HG02798 (cell line): ENCODE measurements around the gene TRAPPC12.
"Not testable (repeated sequence)": the region's sequence is repeated elsewhere in the genome, so short reads cannot be mapped to it uniquely, and the experiment has no call there.

ENCODE experiments used
- ATAC-seq: cut with Tn5 transposase; IDR thresholded peaks from one replicate; pipeline ENCODE4 v1.9.1; 2021; ENCODE audit warnings: mild to moderate bottlenecking; ENCODE audit not compliant: unreplicated experiment, poor library complexity

The TRAPPC12 gene

DNA sequence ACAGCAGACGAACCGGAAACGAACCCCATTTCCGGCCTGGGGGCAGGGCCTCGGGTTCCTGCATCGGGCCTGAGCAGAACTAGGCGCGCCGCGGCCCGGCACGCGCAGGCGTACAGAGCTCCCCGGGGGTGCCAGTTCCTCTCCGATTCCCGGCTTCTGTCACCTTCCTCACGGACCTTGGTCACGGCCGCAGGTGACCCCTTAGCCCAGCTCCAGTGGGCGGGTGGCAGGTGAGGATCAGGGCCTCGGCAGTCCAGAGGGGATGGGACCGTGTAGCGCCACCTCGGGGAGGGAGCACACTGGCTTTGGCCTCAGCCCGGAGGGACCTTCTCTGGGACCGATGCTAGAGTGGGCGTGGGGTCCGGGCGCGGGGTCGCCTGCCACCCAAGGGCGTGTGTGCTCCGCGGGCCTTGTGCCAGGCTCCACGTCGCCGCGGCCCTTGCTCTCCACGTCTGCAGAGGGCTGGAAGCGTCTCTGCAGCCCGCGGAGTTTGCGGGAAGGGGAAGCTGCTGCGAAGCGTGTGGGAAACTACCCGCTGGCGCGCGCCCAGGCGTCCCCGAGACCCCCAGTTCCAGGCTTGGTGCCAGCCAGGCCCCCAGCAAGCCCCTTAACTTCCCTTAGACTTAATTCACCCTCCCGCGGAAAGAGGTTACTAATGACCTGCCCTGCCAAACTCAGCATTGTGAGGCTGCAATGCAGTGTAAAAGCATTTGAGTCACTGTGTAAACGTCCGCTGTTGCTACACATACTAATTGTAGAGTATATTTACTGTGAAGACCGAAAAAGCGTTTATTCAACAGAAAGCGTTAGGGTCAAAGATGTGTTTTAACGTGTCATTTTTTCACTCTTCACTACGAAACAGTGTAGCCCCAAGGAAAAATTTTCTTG, at the start of gene TRAPPC12:
TRAPPC12 (plus strand) TSS at position 48 of the 888 bp plus-strand sequence. CDS start 7,930 bp downstream, outside the sequence.
- peak; percentile 83 for ATAC-seq

DNA sequence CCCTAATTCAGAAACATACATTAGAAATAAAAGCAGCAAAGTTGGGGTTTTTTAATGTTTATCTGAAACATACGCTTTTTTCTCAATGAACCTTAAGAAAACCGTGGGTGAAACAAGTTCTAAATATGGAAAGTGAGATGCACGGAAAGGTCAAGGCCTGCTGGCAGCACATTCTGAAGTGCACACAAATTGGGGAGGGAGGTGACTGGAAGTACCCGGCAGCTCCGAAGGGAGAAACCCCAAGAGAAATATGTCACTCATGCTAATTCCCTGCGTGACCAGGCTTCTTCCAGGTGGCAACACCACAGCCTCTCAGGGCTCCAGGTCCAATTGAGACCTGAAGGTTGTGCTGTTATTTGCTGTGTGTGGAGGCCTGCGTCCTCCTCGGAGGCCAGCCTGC, 47.4 kb upstream of the TRAPPC12 start:
- no peak for ATAC-seq

DNA sequence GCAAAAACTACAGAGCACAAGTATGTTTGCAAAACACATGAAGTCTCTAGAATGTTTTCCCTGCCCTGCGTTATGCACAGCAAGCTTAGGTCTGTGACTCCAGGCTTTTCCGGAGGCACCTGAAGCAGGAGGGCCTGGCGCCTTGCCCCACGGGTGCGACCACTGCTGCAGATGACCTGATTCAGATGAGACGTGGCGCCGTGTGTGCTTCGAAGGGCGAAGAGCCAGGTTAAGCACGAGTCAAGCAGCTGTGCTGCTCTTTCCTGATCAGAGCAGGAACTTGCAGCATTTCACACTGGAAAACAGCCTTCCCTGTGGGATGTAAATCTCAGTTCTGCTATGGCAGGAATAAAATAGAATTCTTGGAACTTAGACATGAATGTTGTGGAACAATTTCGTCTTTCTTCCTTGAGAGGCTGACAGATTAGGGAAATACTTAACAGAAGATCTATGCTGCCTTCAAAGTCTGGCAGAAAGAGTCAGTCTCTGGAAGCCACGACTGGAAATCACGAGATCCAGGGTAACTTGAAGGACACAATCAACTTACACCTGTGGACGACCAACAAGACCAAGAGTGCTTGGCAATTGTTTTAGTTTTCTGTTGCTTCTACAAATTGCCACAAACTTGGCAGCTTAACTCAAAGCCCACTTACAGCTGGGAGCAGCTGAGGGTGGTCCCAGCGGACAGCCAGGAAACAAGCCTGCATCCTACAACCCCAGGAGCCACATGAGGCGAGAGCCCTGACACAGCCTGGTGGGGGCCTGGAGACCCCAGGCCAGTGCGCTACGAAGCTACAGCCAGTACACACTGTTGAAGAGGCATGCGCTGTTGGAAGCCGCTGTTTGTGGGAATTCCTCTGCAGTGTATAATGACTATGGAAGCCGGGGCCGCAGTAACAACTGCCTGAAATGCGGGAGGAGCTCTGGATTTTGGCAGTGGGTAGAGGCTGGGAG, 44.8 kb upstream of the TRAPPC12 start:
- no peak for ATAC-seq

DNA sequence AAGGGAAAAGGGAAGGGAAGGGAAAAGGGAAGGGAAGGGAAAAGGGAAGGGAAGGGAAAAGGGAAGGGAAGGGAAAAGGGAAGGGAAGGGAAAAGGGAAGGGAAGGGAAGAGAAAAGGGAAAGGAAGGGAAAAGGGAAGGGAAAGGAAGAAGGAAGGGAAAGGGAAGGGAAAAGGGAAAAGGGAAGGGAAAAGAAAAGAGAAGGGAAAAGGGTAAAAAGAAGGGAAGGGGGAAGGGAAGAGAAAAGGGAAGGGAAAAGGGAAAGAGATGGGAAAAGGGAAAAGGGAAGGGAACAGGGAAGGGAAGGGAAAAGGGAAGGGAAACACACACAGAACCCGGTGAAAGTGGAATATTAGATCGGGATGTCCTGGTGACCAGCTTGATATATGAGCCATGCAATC, 42.6 kb upstream of the TRAPPC12 start:
- ATAC-seq: no peak

DNA sequence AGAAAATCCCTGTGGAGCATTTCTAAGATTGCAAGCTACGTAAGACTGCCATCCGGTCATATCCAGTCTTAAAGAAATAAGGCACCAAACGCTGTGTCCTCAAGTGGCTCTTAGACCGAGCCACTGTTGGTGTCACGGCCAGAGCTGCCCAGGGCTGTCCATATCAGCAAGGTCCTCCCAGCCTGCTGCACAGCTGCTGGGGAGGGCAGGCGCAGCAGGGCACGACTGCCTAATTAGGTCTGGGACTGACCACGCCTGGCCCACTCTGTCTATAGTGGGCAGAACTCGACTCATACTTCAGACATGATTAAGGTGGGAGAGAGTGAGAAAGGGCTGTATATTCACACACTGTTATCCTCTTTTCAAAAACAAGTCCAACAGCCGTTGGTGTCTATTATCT, 41.2 kb upstream of the TRAPPC12 start:
- no peak for ATAC-seq

DNA sequence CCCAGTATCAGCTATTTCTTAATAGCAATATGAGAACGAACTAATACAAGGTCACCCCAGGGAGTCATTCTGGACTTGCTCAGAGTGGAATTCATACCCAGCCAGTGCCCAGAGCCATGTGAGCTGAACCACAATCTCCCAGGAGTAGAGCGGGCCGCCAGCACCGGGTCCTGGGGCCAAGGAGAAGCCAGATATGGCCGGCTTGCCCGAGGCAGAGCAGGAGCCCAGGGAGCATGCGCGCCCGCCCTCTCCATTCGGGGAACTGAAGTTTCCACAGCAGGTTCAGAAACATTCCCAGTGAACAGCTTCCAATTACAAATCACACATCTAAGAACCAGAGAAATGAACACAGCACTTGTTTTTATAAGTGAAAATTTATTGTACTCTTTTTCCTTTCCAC, 39.4 kb upstream of the TRAPPC12 start:
- no peak for ATAC-seq

DNA sequence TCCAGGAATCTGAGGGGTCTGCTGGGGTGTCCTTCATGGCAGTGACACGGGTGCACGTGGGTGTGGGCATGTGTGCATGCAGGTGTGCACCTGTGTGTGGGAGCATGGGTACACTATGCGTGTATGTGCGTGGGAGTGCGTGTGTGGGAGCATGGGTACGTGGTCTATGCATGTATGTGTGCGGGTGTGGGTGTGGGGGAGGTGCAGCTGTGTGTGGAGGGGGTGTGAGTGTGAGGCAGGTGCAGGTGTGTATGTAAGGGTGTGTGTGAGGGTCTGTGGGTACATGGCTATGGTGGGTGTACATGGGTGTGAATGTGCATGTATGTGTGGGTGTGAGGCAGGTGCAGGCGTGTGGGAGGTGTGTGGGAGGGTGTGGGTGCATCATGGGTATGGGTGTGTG, 38.2 kb upstream of the TRAPPC12 start:
- no peak for ATAC-seq

DNA sequence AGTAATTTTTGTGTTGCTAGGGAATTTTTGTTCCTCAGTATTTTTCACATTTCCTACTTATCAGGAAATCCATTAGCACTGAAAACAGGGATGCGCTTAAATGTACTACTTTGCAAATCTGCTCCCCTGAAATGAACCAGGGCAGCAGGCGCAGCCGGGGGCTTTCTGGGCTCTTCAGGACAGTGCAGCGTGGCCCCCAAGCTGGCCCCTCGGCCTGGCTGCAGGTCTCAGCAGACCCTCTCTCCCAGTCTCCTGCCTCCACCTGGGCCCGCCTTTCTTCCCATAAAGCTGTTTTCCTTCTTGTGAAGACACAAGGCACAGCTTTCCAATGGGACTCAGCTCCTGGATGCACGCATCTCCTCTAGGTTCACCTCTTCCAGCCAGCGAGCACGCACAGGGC, 37.2 kb upstream of the TRAPPC12 start:
- ATAC-seq: no peak

DNA sequence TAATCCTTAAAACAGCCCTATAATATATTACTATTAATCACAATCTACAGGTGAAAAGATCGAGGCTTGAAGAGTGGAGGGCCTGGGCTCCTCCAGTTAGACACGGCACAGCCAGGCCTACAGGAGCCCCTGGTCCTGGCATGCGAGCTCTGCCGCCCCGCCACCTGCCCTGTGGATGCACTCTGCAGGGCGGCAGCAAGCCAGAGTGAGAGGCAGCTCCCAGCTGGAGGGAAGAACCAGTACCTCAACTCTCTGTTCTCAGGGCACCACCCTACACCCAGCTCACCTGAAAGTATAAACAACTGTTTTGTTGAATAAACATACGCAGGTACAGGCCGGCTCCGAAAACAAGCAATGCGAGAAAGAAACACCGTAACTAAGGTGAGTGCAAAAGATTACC, 36.5 kb upstream of the TRAPPC12 start:
- ATAC-seq: no peak

DNA sequence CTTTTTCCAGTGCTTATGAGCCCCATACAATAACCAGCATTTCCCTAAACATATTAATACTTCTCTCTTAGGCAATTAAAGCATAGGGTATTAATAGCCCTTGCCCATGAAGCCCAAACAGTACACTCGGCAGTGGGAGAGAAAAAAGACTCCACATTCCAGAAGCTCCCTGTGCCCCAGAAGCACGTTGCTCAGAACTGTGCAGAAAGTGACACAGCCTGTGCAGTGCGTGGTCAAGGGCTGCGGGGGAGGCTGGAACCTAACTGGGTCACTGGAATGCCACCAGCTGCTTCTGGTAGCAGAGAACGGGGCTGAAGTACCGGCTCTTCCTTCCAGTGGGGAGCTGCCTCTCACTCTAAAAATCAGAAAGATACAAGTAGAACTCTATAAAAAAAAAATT, 34.6 kb upstream of the TRAPPC12 start:
- no peak for ATAC-seq

DNA sequence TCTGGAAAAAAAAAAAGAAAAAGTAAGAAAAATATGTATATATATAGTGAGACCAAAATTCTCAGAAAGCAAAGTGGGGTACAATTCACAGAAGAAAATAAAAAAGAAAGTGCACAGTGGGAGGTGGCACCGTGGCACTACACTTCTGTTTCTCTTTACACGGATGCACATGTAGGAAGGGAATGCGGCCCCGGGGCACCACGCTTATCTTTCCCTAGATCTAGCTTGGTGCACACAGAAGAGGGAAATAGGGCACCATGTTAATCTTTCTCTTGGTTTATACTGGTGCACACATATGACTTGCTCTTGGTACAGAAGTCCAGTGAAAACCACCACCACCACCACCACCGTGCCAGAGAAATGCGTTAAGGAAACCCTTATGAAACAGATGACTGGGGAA, 33.9 kb upstream of the TRAPPC12 start:
- ATAC-seq: no peak

DNA sequence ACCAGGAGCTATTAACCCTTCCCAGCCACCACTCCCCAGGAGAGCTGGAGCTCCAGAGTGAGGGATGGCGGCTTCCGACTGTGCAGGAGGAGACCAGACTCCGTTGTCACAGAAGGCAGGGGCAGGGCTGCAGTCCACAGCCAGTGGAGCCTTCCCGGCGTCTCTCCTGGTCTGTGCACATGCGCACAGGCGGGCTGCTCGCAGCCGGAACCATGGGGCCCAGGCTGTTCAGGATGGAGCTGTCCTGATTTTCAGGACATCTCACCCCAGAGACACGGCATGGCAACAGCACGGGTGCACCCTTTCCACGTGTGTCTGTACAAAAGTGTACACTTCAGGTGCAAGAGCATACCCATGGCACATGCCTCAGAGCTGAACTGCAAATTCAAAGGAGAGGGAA, 30.7 kb upstream of the TRAPPC12 start:
- no peak for ATAC-seq

DNA sequence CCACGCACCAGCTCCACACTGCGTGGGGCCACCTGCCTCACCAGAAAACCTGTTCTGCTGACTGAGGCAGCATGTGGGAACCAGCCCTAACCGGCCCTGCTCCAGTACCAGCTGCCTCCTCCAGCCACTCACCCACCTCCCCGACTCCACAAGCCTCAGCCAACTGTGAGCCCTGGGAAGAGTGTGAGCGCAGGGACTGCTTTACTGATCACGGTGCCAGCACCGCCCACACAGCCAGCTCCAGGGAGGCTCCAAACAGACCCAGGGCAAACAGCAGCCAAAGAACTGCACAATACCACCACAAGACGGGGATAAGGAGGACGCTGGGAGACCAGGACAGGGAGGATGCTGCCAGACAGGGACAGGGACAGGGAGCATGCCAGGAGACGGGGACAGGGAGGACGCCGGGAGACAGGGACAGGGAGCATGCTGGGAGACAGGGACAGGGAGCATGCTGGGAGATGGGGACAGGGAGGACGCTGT, 30.2 kb upstream of the TRAPPC12 start:
- ATAC-seq: no peak

DNA sequence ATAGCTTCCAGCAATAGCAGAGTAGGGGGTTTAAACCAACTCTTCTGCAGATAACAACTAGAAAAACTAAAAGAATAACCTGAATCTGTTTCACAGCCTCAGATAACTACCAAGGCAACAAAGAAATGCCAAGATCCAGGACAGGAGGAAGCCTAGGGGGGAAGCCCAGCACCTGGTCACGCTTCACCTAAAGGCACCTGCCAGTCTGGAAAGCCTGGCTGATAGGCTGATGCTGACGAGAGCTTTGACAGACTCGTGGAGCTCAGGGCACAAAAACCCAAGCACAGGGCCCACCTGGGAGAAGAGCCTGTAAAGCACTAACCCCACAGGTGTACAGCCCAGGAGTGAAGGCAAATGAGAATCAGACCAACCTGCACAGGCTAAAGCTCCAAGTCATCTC, 24.5 kb upstream of the TRAPPC12 start:
- no peak for ATAC-seq

DNA sequence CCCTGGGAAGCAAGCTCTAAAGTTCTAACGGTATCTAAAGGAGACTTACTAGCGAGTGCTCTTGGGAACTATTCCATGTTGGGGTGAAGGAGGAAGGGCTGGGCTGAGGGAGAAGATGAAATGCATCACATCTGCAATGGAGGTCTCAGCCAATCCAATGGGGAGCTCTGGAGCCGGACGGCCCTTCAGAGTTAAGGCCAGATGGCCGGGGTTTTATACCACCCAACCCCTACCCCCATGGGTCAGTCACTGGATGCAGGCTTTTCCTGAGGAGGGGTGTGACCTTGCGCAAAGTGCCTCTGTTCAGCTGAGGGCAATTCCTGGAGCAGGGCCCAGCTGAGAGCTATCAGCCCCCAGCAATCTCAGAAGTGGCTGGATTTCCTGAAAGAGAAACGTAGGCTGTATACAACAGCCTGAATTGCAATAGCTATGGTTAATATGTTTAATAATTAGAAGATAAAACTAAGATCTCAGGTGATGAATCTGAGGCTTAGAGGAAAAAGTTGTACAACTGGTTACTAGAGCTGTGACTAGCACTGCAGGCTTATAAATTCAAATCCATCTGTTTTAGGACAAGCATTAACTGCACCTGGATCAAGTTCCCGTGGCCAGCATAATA, 23.4 kb upstream of the TRAPPC12 start:
- ATAC-seq: no peak

DNA sequence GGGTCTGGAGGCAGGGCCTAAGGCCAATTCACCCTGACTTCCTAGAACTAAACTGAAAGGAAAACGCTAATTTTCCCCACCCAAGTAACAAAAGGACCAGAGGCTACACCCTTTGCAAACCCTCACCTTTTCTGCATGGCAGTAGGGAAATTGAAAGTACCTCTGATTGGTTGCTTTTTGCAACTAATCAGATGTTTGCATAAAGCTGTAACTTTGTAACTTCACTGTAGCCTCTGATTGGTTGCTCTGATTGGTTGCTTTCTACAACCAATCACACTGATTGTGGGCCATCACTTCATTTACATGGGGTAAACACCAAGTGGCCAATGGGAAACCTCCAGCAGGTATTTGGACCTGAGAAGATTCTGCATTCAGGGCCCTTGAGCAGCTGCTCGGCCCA, 22.7 kb upstream of the TRAPPC12 start:
- no peak for ATAC-seq

DNA sequence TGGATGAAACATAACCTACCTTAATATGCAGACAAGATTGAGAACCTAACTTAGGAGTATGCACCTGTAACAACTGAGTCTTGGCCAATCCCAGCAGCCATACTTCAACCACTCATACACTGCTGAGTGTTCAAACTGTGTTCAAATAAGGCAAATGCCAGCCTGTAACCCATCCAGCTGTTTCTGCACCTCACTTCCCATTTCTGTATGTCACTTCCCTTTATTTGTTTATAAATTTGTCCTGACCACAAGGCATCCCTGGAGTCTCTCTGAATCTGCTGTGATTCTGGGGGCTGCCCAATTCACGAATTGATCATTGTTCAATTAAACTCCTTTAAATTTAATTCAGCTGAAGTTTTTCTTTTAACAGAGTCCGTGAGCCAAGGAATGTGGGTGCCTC, 22.0 kb upstream of the TRAPPC12 start:
- not testable (repeated sequence) for ATAC-seq

DNA sequence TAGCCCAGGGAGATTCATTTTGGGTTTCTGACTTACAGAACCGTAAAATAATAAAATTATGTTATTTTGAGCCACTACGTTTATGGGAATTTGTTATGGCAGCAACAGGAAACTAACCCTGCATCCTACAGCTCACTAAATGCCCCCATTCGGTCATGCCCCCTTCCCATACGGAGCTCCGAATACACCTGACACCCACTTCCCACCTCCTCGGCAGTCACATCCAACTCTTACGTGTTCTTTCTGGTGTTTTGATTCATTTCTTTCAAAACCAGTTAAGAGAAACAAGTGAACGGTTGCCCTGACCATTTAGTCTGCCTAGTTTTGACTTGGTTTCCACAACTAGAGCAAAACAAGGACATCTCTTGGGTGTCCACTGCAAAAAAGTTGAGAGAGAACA, 21.6 kb upstream of the TRAPPC12 start:
- ATAC-seq: no peak

DNA sequence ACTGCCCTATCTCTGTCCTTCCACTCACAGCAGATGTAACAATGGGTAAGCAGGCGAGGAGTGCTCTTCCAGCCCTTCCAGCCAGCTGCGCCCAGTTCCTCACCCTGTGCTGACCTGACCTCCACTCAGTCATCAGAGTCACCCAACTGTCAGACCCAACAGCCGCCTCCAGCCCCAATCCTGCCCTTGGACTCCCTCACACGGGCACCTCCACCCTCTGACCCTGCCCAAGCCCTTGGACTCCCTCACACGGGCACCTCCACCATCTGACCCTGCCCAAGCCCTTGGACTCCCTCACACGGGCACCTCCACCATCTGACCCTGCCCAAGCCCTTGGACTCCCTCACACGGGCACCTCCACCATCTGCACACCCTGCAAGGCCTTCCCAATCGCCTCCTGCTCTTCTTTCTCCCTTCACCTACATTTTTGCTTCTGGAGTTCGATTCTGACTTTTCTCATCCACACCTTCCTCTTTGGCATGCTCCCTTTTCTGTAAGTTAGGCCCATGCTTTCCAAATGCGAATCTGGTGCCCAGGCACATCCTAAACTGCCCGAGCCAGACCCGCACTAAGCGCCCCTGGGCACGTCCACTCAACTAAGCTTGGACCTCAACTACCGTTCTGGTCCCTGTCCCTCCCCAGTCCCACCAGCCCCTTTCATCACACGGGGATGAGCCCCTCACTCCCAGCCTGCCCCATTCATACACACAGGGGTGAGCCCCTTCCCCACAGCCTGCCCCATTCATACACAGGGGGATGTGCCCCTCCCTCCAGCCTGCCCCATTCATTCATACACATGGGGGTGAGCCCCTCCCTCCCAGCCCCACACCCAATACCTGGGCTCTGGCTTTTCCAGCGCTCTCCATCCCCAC, 17.7 kb upstream of the TRAPPC12 start:
- no peak for ATAC-seq

DNA sequence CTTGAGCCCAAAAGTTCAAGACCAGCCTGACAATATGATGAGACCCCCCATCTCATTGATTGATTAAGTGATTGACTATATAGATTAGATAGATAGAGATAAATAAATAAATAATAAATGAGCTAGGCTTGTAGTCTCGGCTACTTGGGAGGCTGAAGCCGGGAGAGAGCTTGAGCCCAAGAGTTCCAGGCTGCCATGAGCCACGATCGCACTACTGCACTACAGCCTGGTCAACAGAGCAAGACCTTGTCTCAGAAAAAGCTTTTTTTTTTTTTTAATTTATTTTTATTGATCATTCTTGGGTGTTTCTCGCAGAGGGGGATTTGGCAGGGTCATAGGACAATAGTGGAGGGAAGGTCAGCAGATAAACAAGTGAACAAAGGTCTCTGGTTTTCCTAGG, 14.3 kb upstream of the TRAPPC12 start:
- ATAC-seq: no peak
